CD4-positive, alpha-beta T cell (primary cell): ENCODE data around the gene SLC16A11. TPM values are rescaled to one million over a fixed set of nuclear protein-coding genes. Genes with fewer than 3 reads are reported as not detected.

Source experiments
- ATAC-seq: fragments of 200-7000 bp; cut with Tn5 transposase; one replicate; pipeline ENCODE4 v1.10.0; 2022; ENCODE audit warnings: mild to moderate bottlenecking; ENCODE audit not compliant: poor library complexity
- CTCF ChIA-PET: fragments of 350-600 bp; sonication (Branson Sonifier 250); formaldehyde crosslinking; loops from one replicate; lab custom pipeline; 2021; ENCODE audit warnings: antibody characterized with exemption, inconsistent platforms; lab: Charles Lee
- POLR2A ChIA-PET: fragments of 350-600 bp; sonication (Branson Sonifier 250); formaldehyde crosslinking; loops from one replicate; lab custom pipeline; 2021; ENCODE audit warnings: antibody characterized with exemption, inconsistent platforms; lab: Charles Lee
- DNase-seq, 14 experiments: peaks; one replicate each; pipeline ENCODE4 v3.0.0-alpha.2; 2013 to 2020; ENCODE audit warnings: mixed read lengths in 2 of 14
- H3K27ac ChIP-seq, 2 donors: one replicate each; pipeline versions ENCODE4 v1.5.1 to v1.7.0; 2013; ENCODE audit warnings: low read length in 2 of 2, low read depth in 1 of 2, mild to moderate bottlenecking in 1 of 2
- H3K27me3 ChIP-seq, 2 experiments: 1 replicate in 1 of 2; 2 replicates in 1 of 2; pipeline versions ENCODE4 v1.6.1 to v1.7.0; 2013; ENCODE audit warnings: low read length in 2 of 2, control low read depth in 1 of 2, mild to moderate bottlenecking in 1 of 2, moderate library complexity in 1 of 2; ENCODE audit not compliant: insufficient read depth in 2 of 2, control insufficient read depth in 1 of 2
- H3K36me3 ChIP-seq: one replicate; pipeline ENCODE4 v1.6.1; 2013; ENCODE audit warnings: low read length, control low read depth; ENCODE audit not compliant: insufficient read depth
- H3K4me1 ChIP-seq: one replicate; pipeline ENCODE4 v1.6.1; 2013; ENCODE audit warnings: low read length, control low read depth; ENCODE audit not compliant: insufficient read depth
- H3K4me3 ChIP-seq: one replicate; pipeline ENCODE4 v1.5.1; 2013; ENCODE audit warnings: mild to moderate bottlenecking, low read length, moderate library complexity
- H3K9me3 ChIP-seq, 2 experiments: 1 replicate in 1 of 2; 2 replicates in 1 of 2; pipeline versions ENCODE4 v1.6.1 to v1.7.0; 2013; ENCODE audit warnings: low read length in 2 of 2, mild to moderate bottlenecking in 2 of 2, control low read depth in 1 of 2, moderate library complexity in 1 of 2; ENCODE audit not compliant: control insufficient read depth in 1 of 2, insufficient read depth in 1 of 2
- H3K27ac Mint-ChIP-seq: one replicate; pipeline ENCODE4 v1.8.0; 2020; ENCODE audit warnings: mixed read lengths
- H3K27me3 Mint-ChIP-seq: one replicate; pipeline ENCODE4 v1.8.0; 2021; ENCODE audit warnings: mixed read lengths
- H3K36me3 Mint-ChIP-seq: one replicate; pipeline ENCODE4 v1.8.0; 2021; ENCODE audit warnings: low read depth, mixed read lengths
- H3K4me1 Mint-ChIP-seq: one replicate; pipeline ENCODE4 v1.8.0; 2021; ENCODE audit warnings: low read depth, mixed read lengths
- H3K4me3 Mint-ChIP-seq: one replicate; pipeline ENCODE4 v1.8.0; 2020; ENCODE audit warnings: mild to moderate bottlenecking, mixed read lengths
- H3K9me3 Mint-ChIP-seq: one replicate; pipeline ENCODE4 v1.8.0; 2020; ENCODE audit warnings: mixed read lengths
- CTCF ChIP-seq: fragments of 200-600 bp; IDR thresholded peaks from one replicate; pipeline ENCODE4 v1.8.0; 2022; ENCODE audit warnings: antibody characterized with exemption, mild to moderate bottlenecking
- intact Hi-C, 2 experiments: fragments of 100-400 bp; cut with DNase I in 1 of 2; cut with micrococcal nuclease in 1 of 2; formaldehyde crosslinking; loops; one replicate each; pipeline versions ENCODE4 v1.15.1 to v1.9.0; 2023 to 2025; cut with DNase I, micrococcal nuclease
- total RNA-seq, 174 experiments: library from RNA in 2 of 174; stranded (reverse) in 2 of 174; gene quantifications; one replicate each; pipeline ENCODE4 v1.2.3 and lab custom pipeline; 2021 to 2026

SLC16A11 gene
- total RNA-seq, 2 experiments from 2014 or later = 1.1 to 1.4 TPM

- H3K9me3 Mint-ChIP-seq = no peaks in the 10 kb centered on the region
- H3K27ac ChIP-seq = no peak overlapping the region
- H3K27me3 ChIP-seq = no peaks in the 10 kb centered on the region
- POLR2A ChIA-PET = interaction anchor here (0.6 to 1.8 kb wide), 6 partner anchors 8 to 174 kb away, joined by 3 to 9 read pairs (median 6); partner anchors contain the start of gene SLC16A13
- TF ChIP-seq CTCF = no peak
- DNase-seq (no peak), ATAC-seq (no peak)
- H3K4me3 ChIP-seq = no peak overlapping the region
- H3K4me1 ChIP-seq = peaks cover 7% of the 10 kb centered on the region
- H3K27ac Mint-ChIP-seq = no peak overlapping the region
- H3K27me3 Mint-ChIP-seq = no peaks in the 10 kb centered on the region
- H3K4me3 Mint-ChIP-seq = no peak overlapping the region
- H3K36me3 Mint-ChIP-seq = peaks cover 71% of the 10 kb centered on the region
- intact Hi-C loops = loop anchor here (1.0 to 10.0 kb wide), 7 partner anchors 19 to 1419 kb away; partner anchors contain the start of genes BCL6B (in 1 of the 2) and NLRP1 (in 1 of the 2)
- peaks cover 14% of the 10 kb centered on the region for H3K4me1 Mint-ChIP-seq
- no peaks in the 10 kb centered on the region for H3K9me3 ChIP-seq
- CTCF ChIA-PET = interaction anchor here (0.9 to 5.4 kb wide), 8 partner anchors 11 to 531 kb away, joined by 3 to 43 read pairs (median 4); partner anchors contain the start of gene BCL6B
- H3K36me3 ChIP-seq = peaks cover 60% of the 10 kb centered on the region
These were observed 40.1 kb downstream of the SLC16A11 start for GRCh38 chr17:7003745-7004144.

- CTCF ChIA-PET = interaction anchor here (1.0 to 5.4 kb wide), 4 partner anchors 19 to 92 kb away, joined by 4 to 43 read pairs (median 10); partner anchors contain the start of gene BCL6B
These were observed 41.4 kb downstream of the SLC16A11 start for GRCh38 chr17:7002288-7003047.

More at GRCh38 chr17:7002288-7003047, 41.4 kb downstream of the SLC16A11 start:
- intact Hi-C loops = loop anchor here in 1 of 2 experiments (5.0 to 10.0 kb wide), 3 partner anchors 335 to 1418 kb away; partner anchors contain the start of gene NLRP1
- H3K27ac ChIP-seq = no peak overlapping the region
- H3K36me3 ChIP-seq = peaks cover 70% of the 10 kb centered on the region
- peaks cover 7% of the 10 kb centered on the region for H3K4me1 ChIP-seq
- Mint-ChIP-seq H3K9me3 (no peaks in the 10 kb centered on the region), H3K27me3 (no peaks in the 10 kb centered on the region), H3K36me3 (peaks cover 78% of the 10 kb centered on the region), H3K27ac (no peak overlapping the region), H3K4me1 (peaks cover 14% of the 10 kb centered on the region), H3K4me3 (no peak overlapping the region)
- H3K4me3 ChIP-seq = no peak overlapping the region
- POLR2A ChIA-PET = no interaction called here
- no peaks in the 10 kb centered on the region for H3K9me3 ChIP-seq
- H3K27me3 ChIP-seq = no peaks in the 10 kb centered on the region
- TF ChIP-seq CTCF = no peak
- ATAC-seq (no peak), DNase-seq (no peak)
